ENCODE data around the gene PPP1CB. TPM values are rescaled to one million over a fixed set of nuclear protein-coding genes. Genes with fewer than 3 reads are reported as not detected.
A peak's percentile ranks its signal among the peaks of the same experiment; 100 is the strongest.
"Not testable (repeated sequence)": the region's sequence is repeated elsewhere in the genome, so short reads cannot be mapped to it uniquely, and the experiment has no call there.

Gene PPP1CB
- total RNA-seq, 1 donor from 2014 or later, result 176 TPM

GRCh38 chr2:28778392-28778791 lies 26.8 kb downstream of the PPP1CB start:
- DNase-seq (ENCODE audit: low read depth, low spot score), result no peak
- Mint-ChIP-seq H3K36me3 (ENCODE audit: low read depth) (peaks cover 8% of the 10 kb centered on the region), H3K9me3 (no peaks in the 10 kb centered on the region), H3K27me3 (ENCODE audit: low read depth) (no peaks in the 10 kb centered on the region), H3K4me1 (peaks cover 7% of the 10 kb centered on the region), H3K27ac (ENCODE audit: unreplicated experiment) (no peak overlapping the region), H3K4me3 (no peak overlapping the region)
- no peak for TF ChIP-seq CTCF (conservative IDR thresholded peaks at IDR 0.05)

GRCh38 chr2:28779001-28779400 lies 27.4 kb downstream of the PPP1CB start:
- H3K4me1 Mint-ChIP-seq, result peaks cover 6% of the 10 kb centered on the region
- TF ChIP-seq CTCF (conservative IDR thresholded peaks at IDR 0.05), result no peak
- H3K27ac Mint-ChIP-seq (ENCODE audit: unreplicated experiment), result no peak overlapping the region
- H3K4me3 Mint-ChIP-seq, result no peak overlapping the region
- H3K9me3 Mint-ChIP-seq, result no peaks in the 10 kb centered on the region
- no peak for DNase-seq (ENCODE audit: low read depth, low spot score)
- no peaks in the 10 kb centered on the region for H3K27me3 Mint-ChIP-seq (ENCODE audit: low read depth)
- H3K36me3 Mint-ChIP-seq (ENCODE audit: low read depth), result peaks cover 8% of the 10 kb centered on the region

- no peak for TF ChIP-seq CTCF (conservative IDR thresholded peaks at IDR 0.05)
- H3K36me3 Mint-ChIP-seq (ENCODE audit: low read depth), result peaks cover 8% of the 10 kb centered on the region
- DNase-seq (ENCODE audit: low read depth, low spot score), result no peak
These were observed 28.9 kb downstream of the PPP1CB start for GRCh38 chr2:28780496-28780895.

GRCh38 chr2:28782423-28782822 lies 30.8 kb downstream of the PPP1CB start:
- TF ChIP-seq CTCF (conservative IDR thresholded peaks at IDR 0.05), result no peak

More at GRCh38 chr2:28780496-28780895, 28.9 kb downstream of the PPP1CB start:
- Mint-ChIP-seq H3K4me1 (peaks cover 5% of the 10 kb centered on the region), H3K9me3 (no peaks in the 10 kb centered on the region), H3K27ac (ENCODE audit: unreplicated experiment) (peak overlapping the region; percentile 8), H3K27me3 (ENCODE audit: low read depth) (no peaks in the 10 kb centered on the region), H3K4me3 (no peak overlapping the region)

GRCh38 chr2:28784570-28784969 lies 32.9 kb downstream of the PPP1CB start:
- H3K36me3 Mint-ChIP-seq (ENCODE audit: low read depth), result peaks cover 16% of the 10 kb centered on the region
- H3K27me3 Mint-ChIP-seq (ENCODE audit: low read depth); H3K4me3 Mint-ChIP-seq; H3K27ac Mint-ChIP-seq (ENCODE audit: unreplicated experiment); H3K9me3 Mint-ChIP-seq; H3K4me1 Mint-ChIP-seq; DNase-seq (ENCODE audit: low read depth, low spot score): not testable (repeated sequence)

More at GRCh38 chr2:28782423-28782822, 30.8 kb downstream of the PPP1CB start:
- Mint-ChIP-seq H3K27ac (ENCODE audit: unreplicated experiment) (no peak overlapping the region), H3K4me3 (no peak overlapping the region), H3K4me1 (no peaks in the 10 kb centered on the region), H3K9me3 (no peaks in the 10 kb centered on the region), H3K36me3 (ENCODE audit: low read depth) (peaks cover 13% of the 10 kb centered on the region), H3K27me3 (ENCODE audit: low read depth) (no peaks in the 10 kb centered on the region)
- DNase-seq (ENCODE audit: low read depth, low spot score), result no peak

- Mint-ChIP-seq H3K9me3 (peaks cover 16% of the 10 kb centered on the region), H3K4me1 (no peaks in the 10 kb centered on the region), H3K27me3 (ENCODE audit: low read depth) (no peaks in the 10 kb centered on the region), H3K27ac (ENCODE audit: unreplicated experiment) (no peak overlapping the region), H3K4me3 (no peak overlapping the region), H3K36me3 (ENCODE audit: low read depth) (peaks cover 47% of the 10 kb centered on the region)
- no peak for TF ChIP-seq CTCF (conservative IDR thresholded peaks at IDR 0.05)
- DNase-seq (ENCODE audit: low read depth, low spot score), result no peak
These were observed 45.0 kb downstream of the PPP1CB start for GRCh38 chr2:28796620-28797019.

All from neural crest cell (in vitro differentiated cells).